ENCODE results near the gene SMG6.
A peak's percentile ranks its signal among the peaks of the same experiment; 100 is the strongest.

Gene SMG6

DNA sequence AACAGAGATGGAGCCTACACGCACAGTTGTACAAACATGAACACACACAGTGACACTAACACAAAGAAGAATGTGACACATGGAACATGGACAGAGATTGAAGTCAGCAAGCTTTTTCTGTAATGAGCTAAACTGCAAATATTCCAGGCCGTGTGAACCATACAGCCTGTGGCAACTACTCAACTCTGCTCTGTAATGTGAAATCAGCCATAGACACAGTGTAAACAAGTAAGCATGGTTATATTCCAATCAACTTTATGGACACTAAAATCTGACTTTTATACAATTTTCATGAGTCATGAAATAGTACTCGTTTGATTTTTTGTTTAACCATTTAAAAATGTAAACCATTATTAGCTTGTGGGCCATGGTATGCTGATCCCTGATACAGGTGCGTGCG is 120.2 kb downstream of the SMG6 start:
- no peak overlapping the region for H2BK15ac ChIP-seq (replicated peaks; ENCODE audit: low read depth)
- DNase-seq = no peak
- no peak overlapping the region for H4K8ac ChIP-seq (ENCODE audit: low read depth, low read length)
- no peaks in the 10 kb centered on the region for H3K36me3 ChIP-seq (ENCODE audit: control insufficient read depth, insufficient read depth, low read length)
- no peak overlapping the region for H3K56ac ChIP-seq (ENCODE audit: low read length)
- H3K4me3 ChIP-seq (ENCODE audit: low read length) = no peak overlapping the region
- no peak overlapping the region for H3K27ac ChIP-seq (ENCODE audit: low read depth, low read length)
- no CpG with 5 or more reads among the region's 5 CpGs for WGBS (ENCODE audit: extremely low coverage, insufficient coverage, low lambda C conversion rate)
- H3K4ac ChIP-seq (ENCODE audit: low read depth, low read length) = no peak overlapping the region
- no peak overlapping the region for H2BK5ac ChIP-seq (ENCODE audit: low read length)
- H2BK120ac ChIP-seq (ENCODE audit: low read depth, low read length) = no peak overlapping the region
- H3K79me1 ChIP-seq (ENCODE audit: low read length) = no peaks in the 10 kb centered on the region
- no peak overlapping the region for H3K23ac ChIP-seq (ENCODE audit: low read length)
- no peak overlapping the region for H4K5ac ChIP-seq (ENCODE audit: low read length)
- H3K18ac ChIP-seq (ENCODE audit: low read length) = no peak overlapping the region
- H3K4me1 ChIP-seq (ENCODE audit: control insufficient read depth, low read depth, low read length) = peaks cover 3% of the 10 kb centered on the region
- H3K27me3 ChIP-seq (ENCODE audit: insufficient read depth, low read length, poor library complexity) = no peaks in the 10 kb centered on the region
- H2AK5ac ChIP-seq (ENCODE audit: low read length) = no peak overlapping the region
- no peak overlapping the region for H3K4me2 ChIP-seq (ENCODE audit: low read length)
- no peaks in the 10 kb centered on the region for H3K79me2 ChIP-seq (ENCODE audit: control insufficient read depth, insufficient read depth, low read length)
- no peak overlapping the region for H3K9ac ChIP-seq (ENCODE audit: low read length)

DNA sequence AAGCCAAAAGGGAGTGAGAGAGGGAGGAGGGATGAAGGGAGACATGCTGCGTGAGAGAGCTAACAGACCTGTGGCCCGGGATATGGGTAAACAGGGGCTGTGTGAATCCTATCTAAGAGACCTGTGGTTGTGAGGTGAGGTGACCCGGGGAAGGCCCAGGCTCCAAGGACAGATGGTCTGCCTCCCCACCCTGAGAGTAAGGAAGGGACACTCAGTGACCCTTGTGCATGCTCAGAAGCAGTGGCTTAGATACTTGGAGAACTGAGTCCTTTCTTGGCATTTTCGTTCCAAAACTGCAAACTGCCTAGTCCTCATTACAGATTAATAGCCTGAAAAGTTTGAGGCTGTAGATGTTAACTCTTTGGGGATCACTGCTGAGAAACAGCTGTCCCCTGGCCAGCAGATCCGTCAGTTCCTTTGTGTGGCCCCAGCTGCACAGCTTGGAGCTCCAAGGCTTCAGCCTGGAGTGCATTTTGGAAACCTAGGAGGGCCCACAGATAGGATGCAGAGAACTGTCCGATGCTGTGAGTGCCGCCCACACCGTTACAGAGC is 121.6 kb downstream of the SMG6 start:
- WGBS (ENCODE audit: extremely low coverage, insufficient coverage, low lambda C conversion rate) = no CpG with 5 or more reads among the region's 8 CpGs
- no peak for DNase-seq

DNA sequence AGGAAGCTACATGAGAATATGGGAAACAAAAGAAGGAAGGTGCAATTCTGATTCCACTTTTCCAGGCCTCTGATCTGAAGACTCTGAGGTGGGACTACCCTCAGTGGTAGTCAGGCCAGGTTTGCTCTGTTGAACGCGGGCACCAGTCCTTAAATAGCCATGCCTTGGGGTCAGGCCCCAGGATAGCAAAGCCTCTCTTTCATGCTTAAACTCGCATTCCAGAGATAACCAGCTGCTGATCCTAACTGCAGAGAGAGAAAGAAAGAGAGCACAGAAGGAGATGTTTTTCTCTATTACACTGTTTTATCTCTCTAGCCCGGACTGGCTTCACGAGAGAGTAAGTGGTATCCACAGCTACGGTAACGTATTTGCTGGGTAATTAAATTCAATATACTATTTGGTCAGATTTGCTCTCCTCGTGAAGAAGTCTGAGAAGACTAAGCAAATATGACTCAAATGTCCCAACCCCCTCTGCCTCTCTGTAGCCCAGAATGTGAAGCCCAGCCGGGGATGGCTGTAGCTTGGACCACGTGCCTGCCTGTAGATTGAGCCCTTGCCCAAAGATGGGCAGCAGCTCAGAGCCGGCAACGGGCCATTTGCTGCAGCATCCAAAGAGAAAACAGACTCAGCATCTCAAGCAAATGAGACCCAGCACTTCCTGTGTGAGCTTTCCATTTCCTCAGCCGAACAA is 122.2 kb downstream of the SMG6 start:
- Histone ChIP-seq H3K79me1 (ENCODE audit: low read length) (no peaks in the 10 kb centered on the region), H3K23ac (ENCODE audit: low read length) (no peak overlapping the region), H3K56ac (ENCODE audit: low read length) (no peak overlapping the region), H3K4me1 (ENCODE audit: control insufficient read depth, low read depth, low read length) (peaks cover 3% of the 10 kb centered on the region), H3K18ac (ENCODE audit: low read length) (no peak overlapping the region), H2AK5ac (ENCODE audit: low read length) (no peak overlapping the region), H3K9ac (ENCODE audit: low read length) (no peak overlapping the region), H3K27ac (ENCODE audit: low read depth, low read length) (no peak overlapping the region), H4K8ac (ENCODE audit: low read depth, low read length) (no peak overlapping the region), H3K4ac (ENCODE audit: low read depth, low read length) (no peak overlapping the region), H3K4me3 (ENCODE audit: low read length) (no peak overlapping the region), H4K5ac (ENCODE audit: low read length) (no peak overlapping the region), H3K79me2 (ENCODE audit: control insufficient read depth, insufficient read depth, low read length) (no peaks in the 10 kb centered on the region), H2BK120ac (ENCODE audit: low read depth, low read length) (no peak overlapping the region), H3K27me3 (ENCODE audit: insufficient read depth, low read length, poor library complexity) (no peaks in the 10 kb centered on the region), H3K36me3 (ENCODE audit: control insufficient read depth, insufficient read depth, low read length) (no peaks in the 10 kb centered on the region), H3K4me2 (ENCODE audit: low read length) (no peak overlapping the region), H2BK5ac (ENCODE audit: low read length) (no peak overlapping the region), H2BK15ac (replicated peaks; ENCODE audit: low read depth) (no peak overlapping the region)
- WGBS (ENCODE audit: extremely low coverage, insufficient coverage, low lambda C conversion rate) = no CpG with 5 or more reads among the region's 13 CpGs
- peak; percentile 75 for DNase-seq

More for the DNA sequence above, 121.6 kb downstream of the SMG6 start:
- Histone ChIP-seq H4K8ac (ENCODE audit: low read depth, low read length) (no peak overlapping the region), H2BK15ac (replicated peaks; ENCODE audit: low read depth) (no peak overlapping the region), H2BK5ac (ENCODE audit: low read length) (no peak overlapping the region), H2AK5ac (ENCODE audit: low read length) (no peak overlapping the region), H3K9ac (ENCODE audit: low read length) (no peak overlapping the region), H3K36me3 (ENCODE audit: control insufficient read depth, insufficient read depth, low read length) (no peaks in the 10 kb centered on the region), H3K79me1 (ENCODE audit: low read length) (no peaks in the 10 kb centered on the region), H3K56ac (ENCODE audit: low read length) (peak overlapping the region; percentile 37), H3K4me3 (ENCODE audit: low read length) (no peak overlapping the region), H3K18ac (ENCODE audit: low read length) (no peak overlapping the region), H3K79me2 (ENCODE audit: control insufficient read depth, insufficient read depth, low read length) (no peaks in the 10 kb centered on the region), H2BK120ac (ENCODE audit: low read depth, low read length) (no peak overlapping the region), H4K5ac (ENCODE audit: low read length) (no peak overlapping the region), H3K27ac (ENCODE audit: low read depth, low read length) (no peak overlapping the region), H3K4me1 (ENCODE audit: control insufficient read depth, low read depth, low read length) (peaks cover 3% of the 10 kb centered on the region), H3K23ac (ENCODE audit: low read length) (no peak overlapping the region), H3K27me3 (ENCODE audit: insufficient read depth, low read length, poor library complexity) (no peaks in the 10 kb centered on the region), H3K4me2 (ENCODE audit: low read length) (no peak overlapping the region), H3K4ac (ENCODE audit: low read depth, low read length) (no peak overlapping the region)

GRCh38 chr17:2180768-2181167 is 122.8 kb downstream of the SMG6 start:
- Histone ChIP-seq H3K27ac (ENCODE audit: low read depth, low read length) (no peak overlapping the region), H3K23ac (ENCODE audit: low read length) (no peak overlapping the region), H3K79me1 (ENCODE audit: low read length) (no peaks in the 10 kb centered on the region), H3K79me2 (ENCODE audit: control insufficient read depth, insufficient read depth, low read length) (no peaks in the 10 kb centered on the region), H3K56ac (ENCODE audit: low read length) (no peak overlapping the region), H4K5ac (ENCODE audit: low read length) (no peak overlapping the region), H3K4me2 (ENCODE audit: low read length) (no peak overlapping the region), H2BK120ac (ENCODE audit: low read depth, low read length) (no peak overlapping the region), H2AK5ac (ENCODE audit: low read length) (no peak overlapping the region), H2BK15ac (replicated peaks; ENCODE audit: low read depth) (no peak overlapping the region), H3K4me3 (ENCODE audit: low read length) (no peak overlapping the region), H2BK5ac (ENCODE audit: low read length) (no peak overlapping the region), H3K27me3 (ENCODE audit: insufficient read depth, low read length, poor library complexity) (no peaks in the 10 kb centered on the region), H3K4ac (ENCODE audit: low read depth, low read length) (no peak overlapping the region), H3K36me3 (ENCODE audit: control insufficient read depth, insufficient read depth, low read length) (no peaks in the 10 kb centered on the region), H3K18ac (ENCODE audit: low read length) (no peak overlapping the region), H3K4me1 (ENCODE audit: control insufficient read depth, low read depth, low read length) (peaks cover 3% of the 10 kb centered on the region), H3K9ac (ENCODE audit: low read length) (no peak overlapping the region), H4K8ac (ENCODE audit: low read depth, low read length) (no peak overlapping the region)
- no peak for DNase-seq
- no CpG with 5 or more reads among the region's 2 CpGs for WGBS (ENCODE audit: extremely low coverage, insufficient coverage, low lambda C conversion rate)

DNA sequence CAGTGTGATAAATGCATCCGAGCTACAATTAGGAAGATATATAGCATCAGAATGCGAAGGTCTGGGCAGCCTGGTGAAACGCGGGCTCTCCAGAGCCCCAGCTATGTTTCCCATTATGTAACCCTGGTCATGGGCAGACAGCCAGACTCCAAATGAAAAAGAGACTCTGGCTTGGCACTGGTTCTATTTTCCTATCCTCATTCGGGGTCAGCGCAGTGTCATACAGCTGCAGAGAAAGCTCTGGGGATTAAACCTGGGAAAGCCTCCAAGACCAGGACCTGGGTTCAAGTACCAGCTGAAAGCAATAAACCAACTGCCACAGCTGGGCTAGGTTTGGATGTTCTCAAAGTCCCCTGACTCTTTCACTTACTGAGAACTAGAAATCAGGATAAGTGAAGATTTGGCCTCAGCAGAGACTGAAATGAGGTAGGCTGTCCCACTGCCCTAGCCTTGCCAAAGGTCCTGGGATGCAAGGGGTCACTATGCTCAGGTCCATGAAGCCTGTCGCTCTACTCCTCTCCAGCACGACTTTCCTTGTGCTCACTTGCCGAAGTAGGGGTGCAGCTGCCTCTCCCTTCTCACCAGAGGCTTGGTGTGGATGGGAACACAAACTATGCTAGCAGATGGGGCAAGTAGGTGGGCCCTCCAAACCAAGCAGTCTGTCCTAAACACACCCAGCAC is 123.8 kb downstream of the SMG6 start:
- H3K56ac ChIP-seq (ENCODE audit: low read length) = no peak overlapping the region
- H2BK5ac ChIP-seq (ENCODE audit: low read length) = no peak overlapping the region
- H4K8ac ChIP-seq (ENCODE audit: low read depth, low read length) = no peak overlapping the region
- no peaks in the 10 kb centered on the region for H3K79me2 ChIP-seq (ENCODE audit: control insufficient read depth, insufficient read depth, low read length)
- H2BK15ac ChIP-seq (replicated peaks; ENCODE audit: low read depth) = no peak overlapping the region
- H3K9ac ChIP-seq (ENCODE audit: low read length) = no peak overlapping the region
- H3K79me1 ChIP-seq (ENCODE audit: low read length) = no peaks in the 10 kb centered on the region
- no peak overlapping the region for H3K27ac ChIP-seq (ENCODE audit: low read depth, low read length)
- WGBS (ENCODE audit: extremely low coverage, insufficient coverage, low lambda C conversion rate) = no CpG with 5 or more reads among the region's 9 CpGs
- no peak for DNase-seq
- no peak overlapping the region for H2BK120ac ChIP-seq (ENCODE audit: low read depth, low read length)
- no peak overlapping the region for H3K23ac ChIP-seq (ENCODE audit: low read length)
- no peak overlapping the region for H4K5ac ChIP-seq (ENCODE audit: low read length)
- H3K36me3 ChIP-seq (ENCODE audit: control insufficient read depth, insufficient read depth, low read length) = no peaks in the 10 kb centered on the region
- H3K18ac ChIP-seq (ENCODE audit: low read length) = no peak overlapping the region
- H3K27me3 ChIP-seq (ENCODE audit: insufficient read depth, low read length, poor library complexity) = no peaks in the 10 kb centered on the region
- no peak overlapping the region for H3K4me3 ChIP-seq (ENCODE audit: low read length)
- H2AK5ac ChIP-seq (ENCODE audit: low read length) = no peak overlapping the region
- no peak overlapping the region for H3K4ac ChIP-seq (ENCODE audit: low read depth, low read length)
- H3K4me2 ChIP-seq (ENCODE audit: low read length) = no peak overlapping the region
- H3K4me1 ChIP-seq (ENCODE audit: control insufficient read depth, low read depth, low read length) = peaks cover 3% of the 10 kb centered on the region

Measured in mesendoderm (in vitro differentiated cells).